A549 (cell line): Measurements from ENCODE around the gene MLXIP. TPM values are rescaled to one million over a fixed set of nuclear protein-coding genes. Genes with fewer than 3 reads are reported as not detected.

Experiments
- ATAC-seq, 2 experiments: fragments of 200-7000 bp in 1 of 2; fragments of >200 bp in 1 of 2; cut with Nextera tagmentation in 1 of 2; cut with Tn5 transposase in 1 of 2; 3 replicates each; pipeline versions ENCODE4 v1.8.0 to v1.9.1; 2018 to 2020; ENCODE audit warnings: mild to moderate bottlenecking in 1 of 2, moderate library complexity in 1 of 2
- CTCF ChIA-PET: fragments of 300-600 bp; sonication (Branson Sonifier 250); formaldehyde crosslinking; extraction: SDS; loops from one replicate; lab custom pipeline; 2021; ENCODE audit warnings: antibody characterized with exemption, inconsistent platforms; lab: Yijun Ruan, JAX
- POLR2A ChIA-PET: fragments of 350-600 bp; formaldehyde crosslinking; extraction: SDS; loops from one replicate; lab custom pipeline; 2021; ENCODE audit warnings: antibody characterized with exemption, inconsistent platforms; lab: Yijun Ruan, JAX
- DNase-seq, 2 experiments: peaks; one replicate each; pipeline versions ENCODE4 v3.0.0 to v3.0.0-alpha.2; 2011 to 2016; ENCODE audit warnings: low read depth in 1 of 2, low spot score in 1 of 2
- FAIRE-seq: peaks from 2 replicates; lab custom pipeline; 2011; peaks lifted over from hg19 to GRCh38; lab: Jason Lieb, UNC
- H3K27ac ChIP-seq, 2 experiments: fragments of >200 bp; sonication (Bioruptor Twin); formaldehyde crosslinking; 3 replicates each; pipeline ENCODE4 v1.5.1; 2016 to 2017
- H3K4me1 ChIP-seq: fragments of >200 bp; sonication (Bioruptor Twin); formaldehyde crosslinking; 3 replicates; pipeline ENCODE4 v1.6.1; 2016
- H3K4me2 ChIP-seq: fragments of >200 bp; sonication (Bioruptor Twin); formaldehyde crosslinking; 3 replicates; pipeline ENCODE4 v1.6.1; 2016
- H3K4me3 ChIP-seq: fragments of >200 bp; sonication (Bioruptor Twin); formaldehyde crosslinking; 3 replicates; pipeline ENCODE4 v1.5.1; 2016
- H3K9me3 ChIP-seq: fragments of >200 bp; sonication (Bioruptor Twin); formaldehyde crosslinking; 3 replicates; pipeline ENCODE4 v1.6.1; 2016
- CEBPB ChIP-seq, 2 experiments: fragments of >200 bp in 1 of 2; sonication (Bioruptor Twin) in 1 of 2; formaldehyde crosslinking in 1 of 2; IDR thresholded peaks; 2 replicates each; pipeline ENCODE4 v1.6.1; 2012 to 2016
- FOSL2 ChIP-seq, 2 experiments: fragments of 450-650 bp in 1 of 2; fragments of >200 bp in 1 of 2; sonication (Bioruptor Twin) in 1 of 2; formaldehyde crosslinking; IDR thresholded peaks; 2 replicates each; pipeline versions ENCODE4 v1.5.0 to v1.6.1; 2016 to 2020; ENCODE audit warnings: mild to moderate bottlenecking in 1 of 2, moderate library complexity in 1 of 2
- HOXB5 ChIP-seq: fragments of 250-450 bp; sonication (Bioruptor Pico); IDR thresholded peaks from 2 replicates; pipeline ENCODE4 v1.5.0; 2020; ENCODE audit warnings: mild to moderate bottlenecking, moderate library complexity
- KDM5A ChIP-seq: fragments of 200-600 bp; sonication (generic); IDR thresholded peaks from 2 replicates; pipeline ENCODE4 v1.6.1; 2016; ENCODE audit warnings: antibody characterized with exemption, mild to moderate bottlenecking
- NPAS2 ChIP-seq: fragments of 250-450 bp; sonication (Bioruptor Pico); IDR thresholded peaks from 2 replicates; pipeline ENCODE4 v1.8.0; 2022; ENCODE audit warnings: mild to moderate bottlenecking, moderate library complexity, borderline replicate concordance
- NR3C1 ChIP-seq: fragments of >200 bp; sonication (Bioruptor Twin); formaldehyde crosslinking; IDR thresholded peaks from 3 replicates; pipeline ENCODE4 v1.6.1; 2017
- PHF8 ChIP-seq: fragments of 200-600 bp; sonication (generic); IDR thresholded peaks from 2 replicates; pipeline ENCODE4 v1.6.1; 2016; ENCODE audit warnings: low read depth, mild to moderate bottlenecking, antibody characterized with exemption, moderate library complexity, borderline replicate concordance
- POLR2AphosphoS2 ChIP-seq: conservative IDR thresholded peaks from 2 replicates; pipeline ENCODE4 v1.6.1; 2012; ENCODE audit warnings: low read length, improper control_type of control experiment, inconsistent platforms
- RNF2 ChIP-seq: fragments of 200-600 bp; sonication (generic); IDR thresholded peaks from 2 replicates; pipeline ENCODE4 v1.6.1; 2016; ENCODE audit warnings: low read depth, mild to moderate bottlenecking, antibody characterized with exemption, moderate library complexity, borderline replicate concordance
- WGBS: methylation state at CpG from one replicate; pipeline ENCODE4 v1.1.6; 2017; ENCODE audit errors: missing lambda C conversion rate; 5-methylcytosine and 5-hydroxymethylcytosine counted together
- polyA plus RNA-seq, 4 experiments: library from polyadenylated mRNA; depleted of rRNA in 3 of 4; stranded (reverse); fragments of >200 nt; fragmentation: RNase III in 1 of 4; extraction: RNeasy Plus Mini Kit Qiagen cat#74134 plus additional on column Dnase treatment in 1 of 4; gene quantifications; 2 replicates in 3 of 4; 3 replicates in 1 of 4; pipeline ENCODE4 v1.2.3, GENCODE V29; 2011 to 2017
- TF ChIP-seq, protein P1 (sequence below): IDR thresholded peaks from 2 replicates; pipeline ENCODE4 v1.6.1; 2012
- TF ChIP-seq, protein P2 (sequence below): fragments of 250-450 bp; sonication (Bioruptor Pico); IDR thresholded peaks from 2 replicates; pipeline ENCODE4 v1.5.0; 2020; ENCODE audit warnings: low read depth, mild to moderate bottlenecking, moderate library complexity
- TF ChIP-seq, protein P3 (sequence below): fragments of >200 bp; sonication (Bioruptor Twin); formaldehyde crosslinking; IDR thresholded peaks from 2 replicates; pipeline ENCODE4 v1.6.1; 2016
- TF ChIP-seq, protein P4 (sequence below): IDR thresholded peaks from 2 replicates; pipeline ENCODE4 v1.6.1; 2012
- TF ChIP-seq, protein P5 (sequence below): fragments of 250-450 bp; sonication (Bioruptor Pico); IDR thresholded peaks from 2 replicates; pipeline ENCODE4 v1.5.0; 2021; ENCODE audit warnings: mild to moderate bottlenecking, moderate library complexity, borderline replicate concordance

The MLXIP gene
- polyA plus RNA-seq, 2 of the 4 experiments (the other 2 are of a cell fraction) = 7.0 to 21.4 TPM

DNA sequence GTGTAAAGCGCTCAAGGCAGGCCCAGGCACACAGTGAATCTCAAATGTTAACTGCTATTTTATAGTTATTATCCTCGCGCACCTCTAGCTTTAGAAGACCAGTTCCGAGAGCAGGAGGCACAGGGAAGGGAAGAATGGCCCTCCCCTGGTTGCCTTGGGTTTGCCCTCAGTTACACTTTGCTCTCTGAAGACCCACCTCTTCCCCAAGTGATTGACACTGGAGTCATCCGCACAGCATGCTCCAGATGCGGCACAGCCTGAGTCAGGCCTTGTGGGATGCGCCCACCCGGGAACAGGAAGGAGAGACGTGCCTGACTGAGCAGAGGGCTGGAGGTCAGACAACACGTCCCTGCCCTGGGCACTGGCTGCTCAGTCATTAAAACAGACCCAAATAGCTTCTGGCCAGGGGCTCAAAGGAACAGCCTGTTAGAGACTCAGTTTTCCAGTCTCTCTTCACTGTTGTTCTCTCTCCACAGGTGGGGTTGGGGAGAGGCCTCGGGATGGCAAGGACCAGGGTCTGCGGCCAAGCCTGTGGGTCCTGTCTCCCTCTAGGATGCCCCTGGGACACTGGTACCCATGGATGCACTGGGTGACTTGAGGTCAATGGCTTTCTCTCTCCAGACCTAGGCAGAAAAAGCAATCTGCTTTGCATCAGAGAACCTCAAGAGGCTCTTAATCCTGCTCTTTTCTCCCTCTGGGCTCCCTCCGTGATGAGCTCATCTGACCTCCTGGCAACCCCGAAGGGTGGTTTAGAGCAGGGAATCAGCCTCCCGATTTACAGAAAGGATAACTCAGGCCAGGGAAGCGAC, 13.6 kb upstream of the MLXIP start:
- CTCF ChIA-PET = interaction anchor here (1.1 to 32.3 kb wide), 6 partner anchors 10 to 126 kb away, joined by 3 to 850 read pairs (median 6); no protein-coding TSS in a partner anchor
- ATAC-seq = peak in 1 of 2 experiments; percentile 26; a peak in 4 of 6 replicates
- peak overlapping the region; percentile 73 for H3K4me2 ChIP-seq
- DNase-seq = peak in 1 of 2 experiments; percentile 74
- 78% methylated on average over 16 of the region's 16 CpGs for WGBS
- no peak for FAIRE-seq
- no peak overlapping the region for H3K4me3 ChIP-seq
- POLR2A ChIA-PET = no interaction called here
- no peaks in the 10 kb centered on the region for H3K9me3 ChIP-seq
- H3K4me1 ChIP-seq = peaks cover 37% of the 10 kb centered on the region
- TF ChIP-seq, protein P1, sequence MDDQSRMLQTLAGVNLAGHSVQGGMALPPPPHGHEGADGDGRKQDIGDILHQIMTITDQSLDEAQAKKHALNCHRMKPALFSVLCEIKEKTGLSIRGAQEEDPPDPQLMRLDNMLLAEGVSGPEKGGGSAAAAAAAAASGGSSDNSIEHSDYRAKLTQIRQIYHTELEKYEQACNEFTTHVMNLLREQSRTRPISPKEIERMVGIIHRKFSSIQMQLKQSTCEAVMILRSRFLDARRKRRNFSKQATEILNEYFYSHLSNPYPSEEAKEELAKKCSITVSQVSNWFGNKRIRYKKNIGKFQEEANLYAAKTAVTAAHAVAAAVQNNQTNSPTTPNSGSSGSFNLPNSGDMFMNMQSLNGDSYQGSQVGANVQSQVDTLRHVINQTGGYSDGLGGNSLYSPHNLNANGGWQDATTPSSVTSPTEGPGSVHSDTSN = 0 out of 2 replicates have a peak, but pooled peaks have one; percentile 37
- TF ChIP-seq PHF8 (no peak), HOXB5 (CRISPR knock-in tag) (no peak)
- TF ChIP-seq, protein P2, sequence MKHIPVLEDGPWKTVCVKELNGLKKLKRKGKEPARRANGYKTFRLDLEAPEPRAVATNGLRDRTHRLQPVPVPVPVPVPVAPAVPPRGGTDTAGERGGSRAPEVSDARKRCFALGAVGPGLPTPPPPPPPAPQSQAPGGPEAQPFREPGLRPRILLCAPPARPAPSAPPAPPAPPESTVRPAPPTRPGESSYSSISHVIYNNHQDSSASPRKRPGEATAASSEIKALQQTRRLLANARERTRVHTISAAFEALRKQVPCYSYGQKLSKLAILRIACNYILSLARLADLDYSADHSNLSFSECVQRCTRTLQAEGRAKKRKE (CRISPR knock-in tag) = no peak
- H3K27ac ChIP-seq = peak overlapping the region; percentile 84; a peak in 5 of 6 replicates

DNA sequence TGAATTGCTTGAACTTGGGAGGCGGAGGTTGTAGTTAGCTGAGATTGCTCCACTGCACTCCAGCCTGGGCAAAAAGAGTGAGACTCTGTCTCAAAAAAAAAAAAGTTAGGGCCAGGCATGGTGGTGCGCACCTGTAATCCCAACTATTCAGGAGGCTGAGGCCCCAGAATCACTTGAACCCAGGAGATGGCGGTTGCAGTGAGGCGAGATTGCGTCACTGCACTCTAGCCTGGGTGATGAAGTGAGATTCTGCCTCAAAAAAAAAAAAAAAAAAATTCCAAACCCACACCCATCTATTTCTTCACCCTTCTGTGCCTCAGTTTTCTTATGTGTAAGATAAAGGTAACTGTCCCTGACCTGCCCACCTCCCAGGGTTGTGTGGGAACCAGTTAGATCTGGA, 11.0 kb upstream of the MLXIP start:
- no peak for DNase-seq
- peaks cover 45% of the 10 kb centered on the region for H3K4me1 ChIP-seq
- POLR2A ChIA-PET = interaction anchor here (0.6 kb wide), 1 partner anchor 36 kb away, joined by 3 read pairs; no protein-coding TSS in a partner anchor
- CTCF ChIA-PET = interaction anchor here (0.9 to 32.3 kb wide), 4 partner anchors 13 to 86 kb away, joined by 3 to 850 read pairs (median 56); no protein-coding TSS in a partner anchor
- no peak for FAIRE-seq
- TF ChIP-seq CEBPB (IDR thresholded peaks at IDR 0.05) (peak; percentile 26 to 43; a peak in 2 of 4 replicates), NR3C1 (no peak)
- peak overlapping the region in 1 of 2 experiments; percentile 42; a peak in 1 of 6 replicates for H3K27ac ChIP-seq
- H3K9me3 ChIP-seq = no peaks in the 10 kb centered on the region
- H3K4me3 ChIP-seq = no peak overlapping the region
- no peak overlapping the region for H3K4me2 ChIP-seq
- ATAC-seq = no peak
- WGBS = 97% methylated on average over 5 of the region's 5 CpGs

DNA sequence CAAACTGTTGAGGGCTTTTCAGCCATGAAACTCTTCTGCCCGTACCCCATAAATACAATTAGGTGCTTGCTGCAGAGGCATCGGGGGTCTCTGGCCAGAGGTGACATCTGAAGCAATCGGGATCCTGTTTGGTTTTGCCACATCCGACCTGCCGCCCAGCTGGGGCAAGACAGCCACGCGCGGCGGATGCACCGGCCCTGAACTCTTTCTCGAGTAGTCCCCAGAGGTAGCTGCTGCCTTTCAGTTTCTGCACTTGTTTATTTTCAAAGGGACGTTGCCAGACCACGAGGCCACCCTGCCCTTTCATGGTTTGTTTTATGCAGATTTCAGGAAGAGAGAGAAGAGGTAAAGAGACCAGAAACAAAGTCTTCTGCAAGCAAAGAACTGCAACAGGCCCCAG, 10.6 kb upstream of the MLXIP start:
- ATAC-seq (no peak), FAIRE-seq (no peak), DNase-seq (no peak)
- WGBS = 79% methylated on average over 13 of the region's 13 CpGs
- Histone ChIP-seq H3K27ac (peak overlapping the region in 1 of 2 experiments; percentile 42; a peak in 3 of 6 replicates), H3K4me3 (no peak overlapping the region), H3K9me3 (no peaks in the 10 kb centered on the region), H3K4me1 (peaks cover 43% of the 10 kb centered on the region), H3K4me2 (no peak overlapping the region)
- ChIA-PET POLR2A (interaction anchor here (0.6 to 2.0 kb wide), 2 partner anchors 11 to 36 kb away, joined by 3 to 8 read pairs; partner anchors contain the start of gene MLXIP), CTCF (interaction anchor here (8.0 to 32.3 kb wide), 2 partner anchors 13 to 56 kb away, joined by 50 to 850 read pairs; no protein-coding TSS in a partner anchor)
- TF ChIP-seq POLR2AphosphoS2 (no peak), KDM5A (no peak), FOSL2 (IDR thresholded peaks at IDR 0.05) (no peak), FOSL2 (CRISPR knock-in tag; IDR thresholded peaks at IDR 0.05) (no peak), NPAS2 (CRISPR knock-in tag) (no peak), RNF2 (no peak)
- TF ChIP-seq, protein P1 = no peak
- TF ChIP-seq, protein P3, sequence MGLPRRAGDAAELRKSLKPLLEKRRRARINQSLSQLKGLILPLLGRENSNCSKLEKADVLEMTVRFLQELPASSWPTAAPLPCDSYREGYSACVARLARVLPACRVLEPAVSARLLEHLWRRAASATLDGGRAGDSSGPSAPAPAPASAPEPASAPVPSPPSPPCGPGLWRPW = no peak
- TF ChIP-seq, protein P4, sequence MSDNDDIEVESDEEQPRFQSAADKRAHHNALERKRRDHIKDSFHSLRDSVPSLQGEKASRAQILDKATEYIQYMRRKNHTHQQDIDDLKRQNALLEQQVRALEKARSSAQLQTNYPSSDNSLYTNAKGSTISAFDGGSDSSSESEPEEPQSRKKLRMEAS = no peak
- TF ChIP-seq, protein P5, sequence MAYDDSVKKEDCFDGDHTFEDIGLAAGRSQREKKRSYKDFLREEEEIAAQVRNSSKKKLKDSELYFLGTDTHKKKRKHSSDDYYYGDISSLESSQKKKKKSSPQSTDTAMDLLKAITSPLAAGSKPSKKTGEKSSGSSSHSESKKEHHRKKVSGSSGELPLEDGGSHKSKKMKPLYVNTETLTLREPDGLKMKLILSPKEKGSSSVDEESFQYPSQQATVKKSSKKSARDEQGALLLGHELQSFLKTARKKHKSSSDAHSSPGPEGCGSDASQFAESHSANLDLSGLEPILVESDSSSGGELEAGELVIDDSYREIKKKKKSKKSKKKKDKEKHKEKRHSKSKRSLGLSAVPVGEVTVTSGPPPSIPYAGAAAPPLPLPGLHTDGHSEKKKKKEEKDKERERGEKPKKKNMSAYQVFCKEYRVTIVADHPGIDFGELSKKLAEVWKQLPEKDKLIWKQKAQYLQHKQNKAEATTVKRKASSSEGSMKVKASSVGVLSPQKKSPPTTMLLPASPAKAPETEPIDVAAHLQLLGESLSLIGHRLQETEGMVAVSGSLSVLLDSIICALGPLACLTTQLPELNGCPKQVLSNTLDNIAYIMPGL (CRISPR knock-in tag) = no peak
- TF ChIP-seq, protein P2 (CRISPR knock-in tag) = no peak
